AG09309 (cell line): ENCODE data around the gene ZBTB49.

ENCODE experiments used
- DNase-seq: peaks from one replicate; pipeline ENCODE4 v3.0.0-alpha.2; 2010; ENCODE audit warnings: low read depth
- H3K4me3 ChIP-seq: 2 replicates; pipeline ENCODE4 v1.5.1; 2011; ENCODE audit warnings: mild to moderate bottlenecking, low read depth, low read length, moderate library complexity; ENCODE audit not compliant: control insufficient read depth
- TF ChIP-seq, protein P1 (sequence below): IDR thresholded peaks from 2 replicates; pipeline ENCODE4 v1.5.1; 2011; ENCODE audit warnings: mild to moderate bottlenecking, low read depth, low read length, inconsistent platforms; ENCODE audit not compliant: insufficient read depth, control insufficient read depth; ENCODE audit errors: missing control alignments

The ZBTB49 gene

DNA sequence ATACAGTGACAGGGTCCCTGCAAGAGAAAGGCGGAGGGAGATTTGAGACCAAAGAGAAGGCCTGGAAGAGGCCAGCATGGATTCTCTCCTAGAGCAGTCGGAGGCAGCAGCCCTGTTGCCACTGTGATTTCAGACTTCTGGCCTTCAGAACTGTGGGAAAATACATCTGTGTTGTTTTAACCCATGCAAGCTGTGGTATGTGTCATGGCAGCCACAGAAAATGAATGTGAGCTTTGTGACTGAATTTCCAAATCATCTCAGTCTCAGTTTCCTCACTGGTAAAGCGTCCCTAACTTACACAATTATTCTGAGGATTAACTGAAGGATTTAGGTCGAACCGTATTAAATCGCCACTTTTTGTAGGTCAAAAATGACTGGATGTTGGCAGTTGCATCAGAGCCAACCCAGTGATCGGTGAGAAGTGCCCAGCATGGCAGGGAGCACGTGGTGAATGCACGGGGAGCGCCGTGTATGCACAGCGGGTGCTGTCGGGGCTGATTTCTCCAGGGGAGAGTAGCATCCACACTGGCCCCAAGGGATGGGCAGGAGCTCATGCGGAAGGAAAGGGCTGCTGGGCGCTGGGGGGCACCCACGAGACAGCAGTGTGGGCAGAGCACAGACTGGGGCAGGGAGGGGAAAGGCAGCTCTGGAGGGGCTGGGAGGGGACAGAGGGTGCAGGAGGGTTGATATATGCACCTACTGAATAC lies 73.1 kb downstream of the ZBTB49 start:
- TF ChIP-seq, protein P1, sequence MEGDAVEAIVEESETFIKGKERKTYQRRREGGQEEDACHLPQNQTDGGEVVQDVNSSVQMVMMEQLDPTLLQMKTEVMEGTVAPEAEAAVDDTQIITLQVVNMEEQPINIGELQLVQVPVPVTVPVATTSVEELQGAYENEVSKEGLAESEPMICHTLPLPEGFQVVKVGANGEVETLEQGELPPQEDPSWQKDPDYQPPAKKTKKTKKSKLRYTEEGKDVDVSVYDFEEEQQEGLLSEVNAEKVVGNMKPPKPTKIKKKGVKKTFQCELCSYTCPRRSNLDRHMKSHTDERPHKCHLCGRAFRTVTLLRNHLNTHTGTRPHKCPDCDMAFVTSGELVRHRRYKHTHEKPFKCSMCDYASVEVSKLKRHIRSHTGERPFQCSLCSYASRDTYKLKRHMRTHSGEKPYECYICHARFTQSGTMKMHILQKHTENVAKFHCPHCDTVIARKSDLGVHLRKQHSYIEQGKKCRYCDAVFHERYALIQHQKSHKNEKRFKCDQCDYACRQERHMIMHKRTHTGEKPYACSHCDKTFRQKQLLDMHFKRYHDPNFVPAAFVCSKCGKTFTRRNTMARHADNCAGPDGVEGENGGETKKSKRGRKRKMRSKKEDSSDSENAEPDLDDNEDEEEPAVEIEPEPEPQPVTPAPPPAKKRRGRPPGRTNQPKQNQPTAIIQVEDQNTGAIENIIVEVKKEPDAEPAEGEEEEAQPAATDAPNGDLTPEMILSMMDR: no peak
- DNase-seq: no peak

DNA sequence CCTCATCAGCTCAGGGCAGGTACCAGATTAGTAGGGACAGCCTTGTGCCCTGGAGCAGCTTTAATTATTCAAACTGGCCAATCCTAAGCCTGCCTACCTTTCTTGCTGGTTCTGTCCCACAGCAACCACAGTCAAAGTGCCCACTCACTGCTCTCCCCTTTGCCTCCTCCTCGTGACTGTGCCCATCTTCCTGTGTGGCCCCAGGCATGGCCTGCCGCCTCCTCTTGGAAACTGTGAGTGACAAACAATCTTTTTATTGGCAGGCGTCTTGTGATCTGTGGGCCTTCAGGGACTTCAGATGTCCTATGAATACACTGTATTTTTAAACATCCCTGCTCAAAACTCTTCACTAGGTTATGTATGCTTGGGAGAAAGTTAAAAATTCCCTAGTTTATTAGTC lies 74.0 kb downstream of the ZBTB49 start:
- no peak overlapping the region for H3K4me3 ChIP-seq
- DNase-seq: no peak
- TF ChIP-seq, protein P1: no peak

More for the DNA sequence above, 73.1 kb downstream of the ZBTB49 start:
- no peak overlapping the region for H3K4me3 ChIP-seq

DNA sequence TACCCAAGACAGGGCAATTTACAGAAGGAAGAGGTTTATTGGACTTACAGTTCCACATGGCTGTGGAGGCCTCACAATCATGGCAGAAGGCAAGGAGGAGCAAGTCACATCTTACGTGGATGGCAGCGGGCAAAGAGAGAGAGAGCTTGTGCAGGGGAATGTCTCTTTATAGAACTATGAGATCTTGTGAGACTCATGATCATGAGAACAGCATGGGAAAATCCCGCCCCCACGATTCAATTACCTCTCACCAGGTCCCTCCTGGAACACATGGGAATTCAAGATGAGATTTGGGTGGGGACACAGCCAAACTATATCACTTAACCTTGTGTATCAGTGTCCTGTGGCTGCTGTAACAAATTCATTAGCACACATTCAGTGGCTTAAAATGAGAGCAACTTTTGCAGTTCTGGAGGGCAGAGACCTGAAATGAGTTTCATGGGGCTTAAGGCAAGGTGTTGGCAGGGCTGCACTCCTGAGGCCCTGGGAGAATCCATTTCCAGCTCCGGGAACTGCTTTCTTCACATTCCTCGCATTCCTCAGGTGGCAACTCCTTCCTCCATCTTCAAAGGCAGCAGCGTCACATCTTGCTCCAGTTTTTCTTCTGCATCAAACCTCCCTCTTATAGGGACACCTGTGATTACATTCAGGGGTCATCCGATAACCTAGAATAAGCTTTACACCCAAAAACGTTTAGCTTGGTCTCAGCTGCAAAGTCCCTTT lies 74.6 kb downstream of the ZBTB49 start:
- no peak overlapping the region for H3K4me3 ChIP-seq
- TF ChIP-seq, protein P1: no peak
- no peak for DNase-seq

DNA sequence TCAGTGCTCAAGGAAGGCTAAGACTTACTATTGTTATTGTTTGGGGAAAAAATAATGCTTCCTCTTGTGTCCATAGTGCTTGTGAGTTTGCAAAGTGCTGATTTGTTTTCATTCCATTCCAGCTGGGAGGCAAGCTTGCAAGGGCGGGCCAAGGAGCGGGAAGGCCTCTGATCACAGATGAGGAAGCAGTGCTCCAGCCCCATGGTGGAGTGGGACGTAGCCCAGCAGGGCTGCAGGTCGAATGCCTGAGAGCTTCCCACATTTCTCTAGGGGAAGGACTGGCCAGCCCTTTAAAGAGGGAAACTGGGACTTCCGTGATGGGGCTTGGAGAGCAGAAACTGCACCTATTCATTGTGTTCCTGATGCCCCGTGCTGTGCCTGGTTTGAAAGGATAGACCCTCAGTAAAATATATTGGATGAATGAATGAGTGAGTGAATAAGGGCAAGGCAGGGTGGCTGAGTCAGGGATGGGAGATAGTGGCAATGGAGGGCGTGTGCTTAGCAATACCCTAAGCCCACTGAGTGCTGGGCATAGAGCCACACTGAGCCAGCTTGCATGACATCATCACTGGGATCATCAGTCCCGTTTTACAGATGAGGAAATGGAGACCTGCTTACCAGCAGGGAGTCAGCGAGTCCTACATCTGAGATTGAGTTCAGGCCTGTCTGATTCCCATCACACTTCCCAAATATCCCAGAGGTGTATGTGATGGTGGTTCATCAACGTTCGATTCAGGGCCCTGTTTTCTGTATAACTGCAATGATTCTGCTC lies 78.9 kb downstream of the ZBTB49 start:
- no peak for DNase-seq
- TF ChIP-seq, protein P1: no peak

More for the DNA sequence above, 78.9 kb downstream of the ZBTB49 start:
- no peak overlapping the region for H3K4me3 ChIP-seq
